RWPE1 (cell line): ENCODE results near the gene PTPRD.

Source experiments
- CTCF ChIA-PET: fragments of 350-600 bp; sonication (Branson Sonifier 250); formaldehyde crosslinking; extraction: SDS; loops from one replicate; lab custom pipeline; 2021; lab: Yijun Ruan, JAX
- POLR2A ChIA-PET: fragments of 400-600 bp; formaldehyde crosslinking; extraction: SDS; loops from one replicate; lab custom pipeline; 2020; ENCODE audit warnings: antibody characterized with exemption; ENCODE audit not compliant: low non-redundant PET; lab: Yijun Ruan, JAX
- DNase-seq: peaks from one replicate; pipeline ENCODE4 v3.0.0; 2012; ENCODE audit warnings: low spot score
- H3K27ac ChIP-seq: fragments of 450-650 bp; 2 replicates; pipeline ENCODE4 v1.5.1; 2017
- TF ChIP-seq, protein P1 (sequence below): fragments of 450-650 bp; conservative IDR thresholded peaks from 2 replicates; pipeline ENCODE4 v1.5.1; 2017; ENCODE audit warnings: low read depth, mild to moderate bottlenecking

The PTPRD gene

DNA sequence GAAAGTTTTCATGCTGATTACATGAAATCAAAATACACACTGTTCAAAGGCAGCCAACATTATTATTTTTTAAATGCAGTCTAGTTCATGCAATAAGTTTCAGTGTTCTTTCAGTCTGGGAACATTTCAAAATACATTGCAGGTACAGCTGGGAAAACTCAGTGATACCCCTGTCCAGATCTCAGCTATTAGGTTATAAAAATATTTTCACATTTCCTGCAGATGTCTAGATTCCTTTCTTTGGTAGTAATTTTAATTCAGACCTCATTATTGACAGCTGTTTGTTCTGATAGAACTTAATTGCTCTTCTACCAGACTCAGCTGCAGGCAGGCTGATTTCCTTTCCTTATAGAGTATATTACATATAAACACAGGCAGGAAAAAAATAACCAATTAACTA lies 2256.4 kb downstream of the PTPRD start:
- H3K27ac ChIP-seq, result no peak overlapping the region
- TF ChIP-seq, protein P1, sequence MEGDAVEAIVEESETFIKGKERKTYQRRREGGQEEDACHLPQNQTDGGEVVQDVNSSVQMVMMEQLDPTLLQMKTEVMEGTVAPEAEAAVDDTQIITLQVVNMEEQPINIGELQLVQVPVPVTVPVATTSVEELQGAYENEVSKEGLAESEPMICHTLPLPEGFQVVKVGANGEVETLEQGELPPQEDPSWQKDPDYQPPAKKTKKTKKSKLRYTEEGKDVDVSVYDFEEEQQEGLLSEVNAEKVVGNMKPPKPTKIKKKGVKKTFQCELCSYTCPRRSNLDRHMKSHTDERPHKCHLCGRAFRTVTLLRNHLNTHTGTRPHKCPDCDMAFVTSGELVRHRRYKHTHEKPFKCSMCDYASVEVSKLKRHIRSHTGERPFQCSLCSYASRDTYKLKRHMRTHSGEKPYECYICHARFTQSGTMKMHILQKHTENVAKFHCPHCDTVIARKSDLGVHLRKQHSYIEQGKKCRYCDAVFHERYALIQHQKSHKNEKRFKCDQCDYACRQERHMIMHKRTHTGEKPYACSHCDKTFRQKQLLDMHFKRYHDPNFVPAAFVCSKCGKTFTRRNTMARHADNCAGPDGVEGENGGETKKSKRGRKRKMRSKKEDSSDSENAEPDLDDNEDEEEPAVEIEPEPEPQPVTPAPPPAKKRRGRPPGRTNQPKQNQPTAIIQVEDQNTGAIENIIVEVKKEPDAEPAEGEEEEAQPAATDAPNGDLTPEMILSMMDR, result no peak
- ChIA-PET POLR2A (no interaction called here), CTCF (no interaction called here)
- DNase-seq, result no peak

DNA sequence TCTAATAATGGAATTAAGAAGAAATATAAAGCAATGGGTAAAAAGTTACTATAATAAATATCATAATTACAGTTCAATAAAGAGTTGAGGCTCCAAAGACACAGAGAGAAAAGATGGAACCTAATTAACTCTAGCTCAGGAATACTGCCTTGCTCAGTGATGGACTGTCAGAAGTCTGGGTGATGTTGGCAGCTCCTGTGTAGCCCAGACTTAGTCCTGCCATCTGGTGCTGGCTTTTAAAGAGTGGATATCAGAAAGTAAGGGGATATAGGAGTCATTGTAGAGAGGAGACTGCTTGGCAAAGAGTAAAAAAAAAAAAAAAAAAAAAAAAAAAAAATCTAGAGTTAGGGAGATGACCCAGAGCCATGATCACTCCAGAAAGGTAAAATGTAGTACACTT lies 2261.4 kb downstream of the PTPRD start:
- ChIA-PET CTCF (no interaction called here), POLR2A (no interaction called here)
- no peak overlapping the region for H3K27ac ChIP-seq
- TF ChIP-seq, protein P1, result no peak
- no peak for DNase-seq

DNA sequence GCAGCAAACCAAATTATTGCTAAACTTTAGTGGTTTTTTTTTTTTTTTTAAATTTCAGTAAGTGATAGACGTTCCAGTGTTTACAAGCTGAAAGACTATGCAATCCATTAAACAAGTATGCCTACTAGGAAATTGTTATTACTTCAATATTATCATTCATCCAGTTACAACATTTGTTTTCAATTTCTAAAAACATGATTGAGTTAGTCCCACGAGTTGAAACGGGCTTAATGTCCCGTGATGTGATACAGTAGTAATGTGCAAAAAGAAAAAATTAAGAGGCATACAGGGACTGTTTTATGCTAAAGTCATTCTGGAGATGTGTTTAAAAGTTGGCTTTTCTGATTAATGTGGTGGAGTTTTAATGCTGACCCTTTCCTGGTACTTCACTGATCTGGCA lies 2262.9 kb downstream of the PTPRD start:
- ChIA-PET CTCF (no interaction called here), POLR2A (no interaction called here)
- no peak for DNase-seq
- TF ChIP-seq, protein P1, result no peak
- H3K27ac ChIP-seq, result no peak overlapping the region

DNA sequence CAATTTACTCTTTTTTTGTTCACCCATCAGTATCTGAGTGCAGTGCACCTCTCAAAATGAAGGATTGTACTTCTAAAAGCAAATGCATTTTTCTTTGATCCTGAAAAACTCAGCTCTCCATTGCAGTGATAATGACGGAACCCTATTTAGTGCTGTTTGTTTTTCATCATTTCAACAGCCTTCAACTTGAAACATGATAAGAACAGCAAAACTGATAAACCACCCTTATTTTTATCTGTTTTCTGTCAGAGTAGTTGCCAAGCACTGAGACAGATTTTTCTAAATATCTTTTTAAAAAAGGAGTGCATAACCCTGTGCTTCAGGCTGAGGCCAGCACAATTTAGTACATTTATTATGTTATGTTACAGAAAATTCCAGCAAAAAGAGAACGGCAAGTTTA lies 2263.4 kb downstream of the PTPRD start:
- no peak overlapping the region for H3K27ac ChIP-seq
- ChIA-PET POLR2A (no interaction called here), CTCF (no interaction called here)
- TF ChIP-seq, protein P1, result no peak
- DNase-seq, result no peak

DNA sequence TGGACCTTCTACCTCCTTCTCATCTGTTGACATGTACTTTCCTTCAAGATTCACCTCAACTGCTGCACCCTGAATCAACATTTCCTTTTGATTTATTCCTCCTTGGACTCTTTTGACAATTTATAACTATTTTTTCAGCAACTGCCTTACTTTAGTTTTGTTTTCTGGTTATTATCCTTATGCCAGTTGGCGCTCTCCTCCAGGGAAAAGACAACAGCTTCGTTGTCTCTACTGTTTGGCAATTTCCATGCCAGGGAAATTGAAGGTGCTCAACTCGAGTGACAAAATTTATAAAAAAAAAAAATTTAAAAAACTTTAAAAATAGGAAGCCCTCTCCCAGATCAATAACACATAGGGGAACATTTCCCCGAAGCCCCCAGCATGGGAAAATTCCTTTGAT lies 2264.0 kb downstream of the PTPRD start:
- H3K27ac ChIP-seq, result no peak overlapping the region
- ChIA-PET CTCF (no interaction called here), POLR2A (no interaction called here)
- DNase-seq, result no peak
- TF ChIP-seq, protein P1, result no peak

DNA sequence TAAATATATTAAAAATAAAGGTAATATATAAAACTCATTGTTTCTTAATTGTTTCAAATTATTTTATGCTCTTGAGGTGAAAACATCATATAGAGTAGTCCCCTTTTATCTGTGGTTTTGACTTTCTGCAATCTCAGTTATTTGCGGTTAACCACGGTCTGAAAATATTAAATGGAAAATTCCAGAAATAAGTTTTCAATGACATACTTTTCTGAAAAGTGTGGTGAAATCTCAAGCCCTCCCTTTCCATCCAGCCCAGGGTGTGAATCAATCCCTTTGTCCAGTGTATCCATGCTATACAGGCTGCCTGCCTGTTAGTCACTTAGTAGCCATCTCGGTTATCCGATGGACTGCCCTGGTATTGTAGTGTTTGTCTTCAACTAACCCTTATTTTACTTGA lies 2266.5 kb downstream of the PTPRD start:
- POLR2A ChIA-PET, result no interaction called here
- TF ChIP-seq, protein P1, result no peak
- CTCF ChIA-PET, result no interaction called here
- no peak for DNase-seq
- no peak overlapping the region for H3K27ac ChIP-seq
